NCI-H226 (cell line): Measurements from ENCODE around the gene PKHD1.
"Not testable (repeated sequence)": the region's sequence is repeated elsewhere in the genome, so short reads cannot be mapped to it uniquely, and the experiment has no call there.

Source experiments
- DNase-seq: peaks from one replicate; pipeline ENCODE4 v3.0.0-alpha.2; 2015

The PKHD1 gene

DNA sequence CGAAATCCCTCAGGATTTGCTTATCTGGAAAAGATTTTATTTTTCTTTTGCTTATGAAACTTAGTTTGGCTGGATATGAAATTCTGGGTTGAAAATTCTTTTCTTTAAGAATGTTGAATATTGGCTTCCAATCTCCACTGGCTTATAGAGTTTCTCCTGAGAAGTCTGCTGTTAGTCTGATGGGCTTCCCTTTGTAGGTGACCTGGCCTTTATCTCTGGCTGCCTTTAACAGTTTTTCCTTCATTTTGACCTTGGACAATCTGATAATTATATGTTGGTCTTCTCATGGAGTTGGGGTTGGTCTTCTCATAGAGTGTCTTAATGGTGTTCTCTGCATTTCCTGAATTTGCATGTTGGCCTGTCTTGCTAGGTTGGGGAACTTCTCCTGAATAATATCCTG lies 234.3 kb downstream of the PKHD1 start:
- DNase-seq = not testable (repeated sequence)

- no peak for DNase-seq
These were observed 240.9 kb downstream of the PKHD1 start for GRCh38 chr6:51846531-51846930.

GRCh38 chr6:51844336-51844735 lies 243.1 kb downstream of the PKHD1 start:
- no peak for DNase-seq

- DNase-seq = no peak
These were observed 243.9 kb downstream of the PKHD1 start for GRCh38 chr6:51843456-51844056.

GRCh38 chr6:51842804-51843378 lies 244.5 kb downstream of the PKHD1 start:
- DNase-seq = no peak

- DNase-seq = no peak
These were observed 245.2 kb downstream of the PKHD1 start for GRCh38 chr6:51842061-51842803.

GRCh38 chr6:51841626-51842025 lies 245.8 kb downstream of the PKHD1 start:
- no peak for DNase-seq

- DNase-seq = no peak
These were observed 247.6 kb downstream of the PKHD1 start for GRCh38 chr6:51839726-51840374.

- no peak for DNase-seq
These were observed 256.7 kb downstream of the PKHD1 start for GRCh38 chr6:51830666-51831065.

DNA sequence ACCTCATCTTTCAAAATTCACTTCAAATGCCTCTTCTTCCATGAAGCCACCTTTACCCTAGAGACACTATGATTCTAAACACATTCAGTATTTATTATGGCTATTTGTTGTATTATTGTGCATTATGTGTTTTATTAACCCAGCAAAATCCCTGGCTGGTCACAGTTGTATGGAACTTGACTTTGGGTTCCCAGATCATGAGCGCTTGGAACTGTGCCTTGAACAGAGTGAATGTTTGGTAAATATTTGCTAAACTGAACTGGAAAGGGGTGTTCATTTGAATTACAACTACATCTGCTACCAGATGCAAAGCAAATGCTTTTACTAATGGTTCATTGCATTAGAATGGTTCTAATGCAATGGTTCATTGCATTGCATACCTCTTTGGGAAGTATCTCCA lies 259.8 kb downstream of the PKHD1 start:
- no peak for DNase-seq

DNA sequence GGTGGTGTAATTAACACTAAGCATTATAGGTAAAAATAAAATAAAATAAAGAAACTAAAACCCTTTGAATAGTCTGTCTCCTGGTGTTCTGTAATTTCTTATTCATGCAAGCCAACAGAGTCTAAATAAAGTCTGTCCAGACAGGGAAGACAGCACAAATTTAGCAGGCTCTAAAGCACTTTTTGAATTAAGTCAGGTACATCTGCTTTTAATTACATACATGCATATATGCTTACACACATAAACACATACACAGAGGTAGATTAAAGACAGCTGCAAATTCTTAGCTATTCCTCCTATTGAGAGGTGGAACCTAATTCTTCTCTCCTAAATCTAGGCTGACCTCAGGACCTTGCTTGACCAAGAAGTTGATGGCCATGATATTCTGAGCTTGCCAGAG lies 262.5 kb downstream of the PKHD1 start:
- no peak for DNase-seq

DNA sequence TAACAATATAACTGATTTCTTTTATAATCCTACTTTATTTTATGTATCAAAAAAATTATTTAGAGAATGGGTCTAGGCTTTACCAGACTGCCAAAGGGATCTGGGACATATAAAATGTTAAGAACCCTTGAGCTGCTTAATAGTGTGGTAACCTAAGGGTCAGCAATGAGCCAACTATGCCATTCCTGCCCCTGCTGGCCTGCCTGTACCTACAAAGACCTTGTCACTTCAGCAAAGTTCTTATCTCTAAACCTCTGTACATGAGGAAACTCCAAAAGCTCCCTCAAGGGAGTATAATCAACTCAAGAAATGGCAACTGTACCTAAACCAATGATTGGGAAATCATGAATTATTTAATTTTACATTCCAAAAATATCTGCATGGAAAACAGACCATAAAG lies 266.9 kb downstream of the PKHD1 start:
- DNase-seq = no peak

DNA sequence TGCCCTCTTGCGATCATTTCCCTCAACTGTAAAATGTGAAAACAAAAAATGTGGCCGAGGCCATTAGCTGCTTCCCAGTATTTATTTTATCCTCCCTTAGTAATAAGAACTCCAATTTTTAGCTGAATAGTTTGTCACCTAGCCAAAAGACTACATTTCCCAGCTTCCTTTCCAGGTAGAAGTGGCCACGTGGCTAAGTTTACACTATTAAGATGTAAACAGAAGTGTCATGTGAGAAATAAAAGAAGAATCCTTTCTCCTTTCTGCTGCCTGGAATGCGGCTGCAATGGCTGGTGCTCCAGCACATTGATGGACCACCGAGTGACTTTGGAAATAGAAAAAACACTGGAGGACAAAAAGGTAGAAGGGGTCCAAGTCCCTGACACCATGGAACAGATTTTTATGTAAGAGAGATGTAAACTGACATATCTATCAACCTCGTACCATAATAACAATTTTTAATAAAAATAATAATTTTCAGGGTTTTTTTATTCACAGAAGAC lies 268.8 kb downstream of the PKHD1 start:
- DNase-seq = no peak

DNA sequence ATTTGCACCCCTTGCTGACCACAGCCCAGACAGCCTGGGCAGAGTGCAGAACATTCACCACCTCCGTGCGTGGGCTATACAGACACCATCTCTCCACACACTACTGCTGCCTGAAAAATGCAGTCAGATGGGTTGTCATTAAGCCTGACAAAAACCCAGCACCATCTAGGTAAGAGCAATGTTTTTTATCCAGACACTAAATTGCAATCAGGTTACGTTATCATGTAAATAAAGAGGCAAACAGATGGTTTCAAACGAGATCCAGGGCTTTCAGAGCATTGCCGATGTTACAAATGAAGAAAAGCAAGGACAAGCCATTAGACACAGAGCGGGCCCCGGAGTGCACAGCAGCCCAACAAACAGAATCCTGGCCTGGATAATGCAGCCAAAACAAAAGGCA lies 269.6 kb downstream of the PKHD1 start:
- DNase-seq = no peak

GRCh38 chr6:51814418-51814817 lies 273.0 kb downstream of the PKHD1 start:
- DNase-seq = no peak

DNA sequence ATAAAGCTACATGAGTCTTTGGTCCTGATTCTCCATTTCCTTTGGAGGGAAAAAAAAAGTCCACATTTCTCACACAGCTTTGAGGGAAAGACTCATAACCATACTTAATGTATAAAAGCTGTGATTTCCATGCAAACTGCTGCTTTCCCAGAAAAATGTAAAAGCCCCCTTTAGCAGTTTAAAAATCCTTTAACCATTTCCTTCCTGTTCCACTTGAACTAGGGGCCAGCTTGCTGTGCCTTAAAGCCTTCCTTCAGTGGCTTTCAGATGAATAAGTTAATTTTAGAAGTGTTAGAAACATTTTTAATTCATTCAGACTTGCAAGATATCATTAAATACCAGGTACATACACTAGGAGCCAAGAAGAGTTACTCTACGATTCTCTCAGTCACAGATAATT lies 273.5 kb downstream of the PKHD1 start:
- no peak for DNase-seq

GRCh38 chr6:51812231-51812630 lies 275.2 kb downstream of the PKHD1 start:
- no peak for DNase-seq

DNA sequence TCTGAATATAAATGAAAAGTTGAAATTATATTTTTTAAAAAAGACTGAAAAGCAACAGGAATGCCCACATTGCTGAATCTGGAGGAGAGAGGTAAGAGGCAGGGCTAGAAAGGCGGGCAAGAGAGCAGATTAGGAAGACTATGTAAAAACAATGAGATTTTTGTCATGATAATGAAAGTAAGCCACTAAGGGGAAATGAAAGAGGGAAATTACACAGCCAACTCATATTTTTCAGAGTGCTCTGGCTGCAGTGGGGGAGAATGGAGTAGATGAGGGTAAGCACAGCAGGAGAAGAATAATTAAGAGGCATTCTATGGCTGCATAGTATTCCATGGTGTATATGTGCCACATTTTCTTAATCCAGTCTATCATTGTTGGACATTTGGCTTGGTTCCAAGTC lies 281.9 kb downstream of the PKHD1 start:
- DNase-seq = no peak

DNA sequence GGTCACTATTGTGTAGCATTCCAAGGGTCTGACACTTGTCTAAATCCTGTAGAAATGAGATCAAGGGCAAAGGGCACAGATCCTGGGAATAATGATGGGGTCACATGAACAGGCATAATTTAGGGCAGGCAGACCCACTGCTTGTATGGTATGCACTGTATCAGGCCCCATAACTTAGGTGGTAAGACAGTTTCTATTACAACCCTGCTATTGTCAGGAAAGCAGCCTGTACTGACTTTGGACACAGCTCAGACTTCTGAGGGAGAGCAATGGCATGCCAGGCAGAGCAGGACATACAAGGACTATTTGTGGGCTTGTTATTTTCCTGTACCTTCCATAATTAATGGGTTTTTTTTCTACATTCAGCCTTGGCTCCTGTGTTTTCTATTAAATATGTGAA lies 286.8 kb downstream of the PKHD1 start:
- no peak for DNase-seq

GRCh38 chr6:51793393-51793792 lies 294.0 kb downstream of the PKHD1 start:
- no peak for DNase-seq

- DNase-seq = no peak
These were observed 295.0 kb downstream of the PKHD1 start for GRCh38 chr6:51792273-51793030.

- DNase-seq = no peak
These were observed 296.5 kb downstream of the PKHD1 start for GRCh38 chr6:51790946-51791345.

DNA sequence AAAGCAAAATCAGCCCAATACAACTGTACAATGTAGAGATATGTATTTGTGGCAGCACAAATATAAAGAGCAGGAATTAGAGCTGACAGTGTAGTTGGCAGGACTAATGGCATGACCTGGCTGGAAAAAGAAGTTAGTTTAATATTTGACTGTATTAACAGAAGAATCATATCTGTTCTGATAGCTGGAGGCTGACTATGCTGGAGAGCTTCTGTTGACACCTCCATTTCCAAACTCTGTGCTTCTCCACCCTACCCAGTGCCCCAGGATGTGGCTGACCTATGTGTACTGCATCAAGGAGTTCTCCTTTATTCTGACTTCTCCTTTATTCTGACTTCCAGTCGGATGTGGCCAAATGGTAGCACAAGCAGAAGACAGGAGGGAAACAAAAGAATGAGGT lies 299.3 kb downstream of the PKHD1 start:
- no peak for DNase-seq
